ENCODE results near the gene ANKRD13B.

The ANKRD13B gene

DNA sequence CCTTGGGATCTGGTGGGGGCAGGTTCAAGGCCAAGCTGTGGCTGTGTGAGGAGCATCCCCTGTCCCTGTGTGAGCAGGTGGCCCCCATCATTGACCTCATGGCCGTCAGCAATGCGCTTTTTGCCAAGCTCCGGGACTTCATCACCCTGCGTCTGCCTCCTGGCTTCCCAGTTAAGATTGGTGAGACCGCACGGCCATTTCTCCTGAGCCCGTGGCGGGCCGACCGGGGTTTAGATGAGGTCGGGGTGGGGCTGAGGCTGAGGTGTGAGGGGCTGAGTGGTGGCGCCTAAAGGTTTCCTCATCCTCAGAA, 19.1 kb downstream of the ANKRD13B start:
- TF ChIP-seq, protein P1, sequence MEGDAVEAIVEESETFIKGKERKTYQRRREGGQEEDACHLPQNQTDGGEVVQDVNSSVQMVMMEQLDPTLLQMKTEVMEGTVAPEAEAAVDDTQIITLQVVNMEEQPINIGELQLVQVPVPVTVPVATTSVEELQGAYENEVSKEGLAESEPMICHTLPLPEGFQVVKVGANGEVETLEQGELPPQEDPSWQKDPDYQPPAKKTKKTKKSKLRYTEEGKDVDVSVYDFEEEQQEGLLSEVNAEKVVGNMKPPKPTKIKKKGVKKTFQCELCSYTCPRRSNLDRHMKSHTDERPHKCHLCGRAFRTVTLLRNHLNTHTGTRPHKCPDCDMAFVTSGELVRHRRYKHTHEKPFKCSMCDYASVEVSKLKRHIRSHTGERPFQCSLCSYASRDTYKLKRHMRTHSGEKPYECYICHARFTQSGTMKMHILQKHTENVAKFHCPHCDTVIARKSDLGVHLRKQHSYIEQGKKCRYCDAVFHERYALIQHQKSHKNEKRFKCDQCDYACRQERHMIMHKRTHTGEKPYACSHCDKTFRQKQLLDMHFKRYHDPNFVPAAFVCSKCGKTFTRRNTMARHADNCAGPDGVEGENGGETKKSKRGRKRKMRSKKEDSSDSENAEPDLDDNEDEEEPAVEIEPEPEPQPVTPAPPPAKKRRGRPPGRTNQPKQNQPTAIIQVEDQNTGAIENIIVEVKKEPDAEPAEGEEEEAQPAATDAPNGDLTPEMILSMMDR (IDR thresholded peaks at IDR 0.05; ENCODE audit: insufficient read depth, low read depth, low read length, missing control alignments): no peak
- no peak for DNase-seq (ENCODE audit: low read depth)
- H3K4me3 ChIP-seq (ENCODE audit: low read depth, low read length): no peak overlapping the region

DNA sequence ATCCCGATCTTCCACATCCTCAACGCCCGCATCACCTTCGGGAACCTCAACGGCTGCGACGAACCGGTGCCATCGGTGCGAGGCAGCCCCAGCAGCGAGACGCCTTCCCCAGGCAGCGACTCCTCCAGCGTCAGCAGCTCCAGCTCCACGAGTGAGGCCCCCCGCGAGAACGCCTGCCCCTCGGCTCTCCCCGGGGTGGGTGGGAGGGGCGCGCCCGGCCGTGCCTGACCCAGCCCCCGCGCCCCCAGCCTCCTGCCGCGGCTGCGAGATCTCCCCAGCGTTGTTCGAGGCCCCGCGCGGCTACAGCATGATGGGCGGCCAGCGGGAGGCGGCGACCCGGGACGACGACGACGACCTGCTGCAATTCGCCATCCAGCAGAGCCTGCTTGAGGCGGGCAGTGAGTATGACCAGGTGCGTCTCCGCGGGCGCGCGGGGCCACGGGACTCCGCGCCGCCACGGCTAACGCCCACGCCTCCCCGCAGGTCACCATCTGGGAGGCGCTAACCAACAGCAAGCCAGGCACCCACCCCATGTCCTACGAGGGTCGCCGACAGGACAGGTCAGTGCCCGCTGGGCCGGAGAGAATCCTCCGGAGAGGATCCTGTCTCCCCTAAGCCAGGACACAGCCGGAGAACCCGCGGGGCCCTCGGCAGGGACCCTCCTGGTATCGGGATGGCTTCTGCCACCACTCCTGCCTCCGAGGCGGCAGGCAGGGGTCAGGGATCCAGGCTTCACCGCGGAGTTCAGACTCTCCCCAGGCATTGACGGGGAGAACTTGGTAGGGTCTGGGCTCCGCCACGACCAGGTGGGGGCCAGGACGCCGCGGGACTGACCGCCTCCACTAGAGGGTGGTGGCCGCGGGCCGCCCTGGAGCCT, 19.7 kb downstream of the ANKRD13B start:
- DNase-seq (ENCODE audit: low read depth): no peak
- H3K4me3 ChIP-seq (ENCODE audit: low read depth, low read length): no peak overlapping the region

GRCh38 chr17:29613352-29613837, 20.5 kb downstream of the ANKRD13B start:
- no peak overlapping the region for H3K4me3 ChIP-seq (ENCODE audit: low read depth, low read length)
- TF ChIP-seq, protein P1 (IDR thresholded peaks at IDR 0.05; ENCODE audit: insufficient read depth, low read depth, low read length, missing control alignments): peak; percentile 74
- peak; percentile 88 for DNase-seq (ENCODE audit: low read depth)

More for the DNA sequence above, 19.7 kb downstream of the ANKRD13B start:
- TF ChIP-seq, protein P1 (IDR thresholded peaks at IDR 0.05; ENCODE audit: insufficient read depth, low read depth, low read length, missing control alignments): no peak

GRCh38 chr17:29613856-29614255, 20.9 kb downstream of the ANKRD13B start:
- TF ChIP-seq, protein P1 (IDR thresholded peaks at IDR 0.05; ENCODE audit: insufficient read depth, low read depth, low read length, missing control alignments): no peak
- no peak overlapping the region for H3K4me3 ChIP-seq (ENCODE audit: low read depth, low read length)
- no peak for DNase-seq (ENCODE audit: low read depth)

DNA sequence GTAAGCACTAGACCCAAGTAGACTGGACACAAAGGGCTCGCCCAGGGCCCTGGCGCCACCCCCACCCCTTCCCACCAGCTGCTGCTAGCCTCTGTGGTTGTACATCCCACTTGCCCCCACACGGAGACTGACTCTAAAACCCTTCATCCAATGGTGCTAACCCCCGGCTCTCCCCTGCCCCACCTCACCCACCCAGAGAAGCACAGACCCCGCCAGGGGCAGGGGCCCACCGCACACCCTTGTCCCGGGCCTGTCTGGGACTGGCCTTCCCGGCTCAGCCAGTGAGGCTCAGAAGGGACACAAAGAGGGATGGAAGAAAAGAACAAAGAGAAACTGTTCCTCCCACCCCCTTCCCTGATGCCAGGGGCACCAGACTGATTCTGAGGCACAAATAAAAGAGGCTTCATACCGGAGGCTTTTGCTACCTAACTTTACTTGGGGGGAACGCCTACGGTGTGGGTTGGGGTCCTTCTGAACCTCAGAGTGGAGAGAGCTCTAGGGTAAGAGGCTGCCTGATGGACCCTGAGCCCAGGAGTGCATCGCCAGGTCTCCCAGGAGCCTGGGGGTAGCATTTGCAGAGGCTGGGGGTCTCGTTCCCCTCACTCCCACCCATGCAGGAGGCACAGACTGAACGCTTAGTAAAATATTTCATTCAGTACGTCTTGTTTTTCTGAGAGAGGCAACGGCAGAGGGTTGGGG, 21.6 kb downstream of the ANKRD13B start:
- TF ChIP-seq, protein P1 (IDR thresholded peaks at IDR 0.05; ENCODE audit: insufficient read depth, low read depth, low read length, missing control alignments): no peak
- H3K4me3 ChIP-seq (ENCODE audit: low read depth, low read length): no peak overlapping the region
- DNase-seq (ENCODE audit: low read depth): no peak

DNA sequence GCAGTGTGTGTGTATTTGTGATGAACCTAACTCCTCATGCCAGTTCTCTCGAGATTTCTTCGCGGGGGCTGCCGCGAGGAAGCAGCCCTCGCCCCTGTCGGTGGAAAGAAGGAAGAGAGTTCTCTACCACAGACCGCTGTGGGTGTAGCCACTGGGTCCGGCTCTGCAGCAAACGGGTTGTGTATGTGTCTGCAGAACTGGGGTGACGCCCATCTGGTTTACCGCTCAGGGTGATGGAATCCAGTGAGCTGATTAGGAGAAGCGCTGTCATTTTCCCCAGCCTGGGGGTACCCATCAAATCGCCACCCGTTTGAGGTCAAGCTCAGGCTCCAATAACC, 22.1 kb downstream of the ANKRD13B start:
- peak overlapping the region; percentile 48 for H3K4me3 ChIP-seq (ENCODE audit: low read depth, low read length)
- no peak for DNase-seq (ENCODE audit: low read depth)
- TF ChIP-seq, protein P1 (IDR thresholded peaks at IDR 0.05; ENCODE audit: insufficient read depth, low read depth, low read length, missing control alignments): no peak

Measured in GM12865 (cell line).